NCI-H187 (cell line): Measurements from ENCODE around the gene POC1B.

Experiments used
- DNase-seq, 2 experiments: peaks; one replicate each; lab custom pipeline; 2025; lab: John Stamatoyannopoulos, UW

The POC1B gene

DNA sequence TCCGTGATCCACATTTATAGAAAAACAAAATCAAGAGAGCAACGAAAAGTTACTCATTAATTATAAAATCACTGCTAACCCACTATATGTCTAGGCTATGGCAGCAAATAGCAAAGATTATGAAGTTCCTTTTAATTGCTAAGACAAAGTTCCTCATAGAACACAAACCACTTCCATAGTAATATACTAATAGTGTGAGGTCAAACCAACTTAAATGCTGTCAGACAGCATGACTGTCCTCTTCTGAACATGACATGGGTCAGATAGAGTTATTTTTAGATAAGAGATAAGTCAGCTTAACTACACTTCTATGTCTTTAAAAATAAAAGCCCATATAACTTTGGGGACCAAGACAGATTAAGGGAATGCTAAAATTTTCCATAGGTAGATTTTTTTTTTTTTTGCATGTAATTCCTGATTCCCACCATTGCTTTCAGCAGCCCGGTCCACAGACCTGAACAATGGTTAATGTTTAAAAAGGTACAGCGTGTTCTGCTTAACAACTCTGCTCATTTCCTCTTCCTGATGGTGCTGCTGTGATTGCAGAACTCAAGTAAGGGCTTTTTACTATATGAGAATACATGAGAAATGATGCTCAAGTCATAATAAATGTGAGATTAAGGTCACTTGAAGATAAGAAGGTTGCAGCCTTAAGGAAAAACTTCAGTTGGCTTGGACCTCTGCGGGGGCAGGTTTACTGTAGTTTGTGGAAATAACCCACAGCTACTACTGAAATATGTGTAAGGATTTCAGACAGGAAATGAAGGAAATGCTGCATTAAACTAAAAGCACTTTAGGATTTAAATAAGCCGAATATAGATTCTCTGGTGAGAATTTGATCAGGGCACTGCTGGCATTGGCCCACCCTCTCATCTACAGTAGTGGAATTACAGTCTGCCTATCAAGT, 135.8 kb downstream of the POC1B start:
- no peak for DNase-seq

DNA sequence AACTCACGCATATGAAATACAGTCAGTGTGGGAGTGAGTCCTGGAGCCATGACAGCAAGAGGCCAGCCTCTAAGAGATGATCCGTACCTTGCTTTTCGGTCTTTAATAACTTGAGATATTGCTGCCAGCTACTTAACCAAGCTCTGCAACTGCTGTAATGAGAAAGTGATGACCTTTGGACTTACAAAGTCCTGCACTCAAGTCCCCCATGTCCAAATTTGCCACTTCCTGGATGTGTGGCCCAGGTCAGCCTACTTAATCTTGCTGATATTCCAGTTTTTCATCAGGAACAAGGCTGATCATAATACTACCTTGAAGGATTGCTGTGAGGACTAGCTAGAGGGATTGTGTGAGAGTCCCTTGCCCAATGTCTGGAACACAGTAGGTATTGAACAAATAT, 139.7 kb downstream of the POC1B start:
- DNase-seq: no peak

DNA sequence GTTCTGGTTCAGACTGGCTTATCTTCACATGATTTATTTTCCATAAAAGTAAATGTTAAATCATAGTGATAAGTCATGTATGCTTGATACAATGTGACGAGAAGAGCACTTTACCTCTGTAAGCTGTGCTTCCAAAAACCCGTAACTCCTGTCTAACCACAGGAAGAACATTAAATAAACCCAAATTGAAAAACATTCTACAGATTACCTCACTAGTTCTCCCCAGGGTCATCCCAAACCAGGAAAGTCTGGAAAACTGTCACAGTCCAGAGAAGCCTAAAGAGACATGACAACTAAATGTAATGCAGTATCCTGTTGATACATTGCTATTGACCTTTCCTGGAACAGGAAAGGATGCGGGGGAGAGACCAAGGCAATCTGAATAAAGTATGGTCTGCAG, 141.0 kb downstream of the POC1B start:
- DNase-seq: no peak

DNA sequence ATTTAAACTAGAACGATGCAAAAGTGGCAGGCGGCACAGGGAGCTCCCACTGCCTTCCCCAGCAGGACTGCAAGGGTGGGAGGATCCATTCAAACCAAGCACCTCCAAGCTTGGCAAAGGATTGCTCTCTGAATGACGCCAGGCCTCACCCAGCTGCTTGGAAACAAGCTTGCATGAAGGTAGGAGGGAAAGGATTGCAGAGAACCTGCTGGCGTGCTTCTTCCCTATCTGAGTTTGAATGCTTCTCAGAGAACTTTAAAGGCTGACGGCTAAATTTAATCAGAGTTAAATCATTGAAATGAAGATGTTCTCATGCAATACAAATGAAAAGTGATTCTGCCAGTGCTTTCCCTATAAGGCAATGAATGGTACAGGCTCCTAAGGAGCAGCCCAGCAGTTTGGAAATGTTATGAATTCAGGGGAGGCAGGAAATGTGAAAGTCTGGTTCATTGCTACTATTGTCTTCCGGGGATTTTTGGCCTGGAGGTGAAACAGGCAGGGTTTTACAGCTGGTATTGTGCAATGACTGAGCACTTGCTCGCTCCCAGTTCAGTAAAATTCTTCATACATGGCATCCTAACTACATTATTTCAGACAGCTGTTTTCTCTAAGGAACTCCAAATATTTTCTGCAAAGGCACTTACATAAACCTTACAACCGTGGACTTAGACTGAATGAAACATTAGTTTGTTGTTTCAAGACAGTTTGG, 141.6 kb downstream of the POC1B start:
- DNase-seq: no peak

DNA sequence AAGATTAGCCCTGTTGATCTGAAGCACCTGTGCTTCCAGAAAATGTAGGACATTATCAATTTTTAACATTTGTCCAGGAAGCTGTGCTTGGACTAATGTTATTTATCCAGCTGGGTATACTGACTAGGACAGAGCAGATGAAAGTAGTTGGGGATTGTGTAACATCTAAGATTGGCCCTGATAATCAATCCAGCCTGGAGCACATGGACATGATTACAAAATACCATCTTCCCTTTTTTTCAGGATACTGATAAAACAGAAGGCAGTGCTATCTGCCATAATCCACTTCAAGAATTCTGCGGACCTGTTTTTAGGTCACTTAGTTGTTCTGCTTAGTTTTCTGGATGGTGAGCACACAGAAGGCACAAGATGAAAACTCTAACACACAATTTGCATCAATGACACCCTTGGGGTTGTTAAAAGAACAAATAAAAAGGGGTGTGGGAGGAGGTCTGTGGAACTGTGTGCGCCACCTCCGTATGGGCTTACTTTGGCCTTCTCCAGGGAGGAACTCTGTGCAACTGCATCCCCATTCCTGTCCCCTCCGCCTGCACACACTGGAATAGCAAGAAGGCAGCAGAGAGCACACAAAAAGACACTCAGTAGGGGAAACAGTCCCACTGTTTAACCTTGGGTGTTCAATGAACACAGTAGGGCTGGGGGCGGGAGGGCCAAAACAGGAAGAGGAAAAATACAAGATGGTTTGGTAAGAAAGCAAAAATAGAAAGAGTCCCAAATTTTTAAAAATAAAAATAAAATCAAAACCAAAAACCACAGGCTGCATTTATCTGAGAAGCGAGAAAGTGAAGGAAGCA, 142.4 kb downstream of the POC1B start:
- DNase-seq: no peak

DNA sequence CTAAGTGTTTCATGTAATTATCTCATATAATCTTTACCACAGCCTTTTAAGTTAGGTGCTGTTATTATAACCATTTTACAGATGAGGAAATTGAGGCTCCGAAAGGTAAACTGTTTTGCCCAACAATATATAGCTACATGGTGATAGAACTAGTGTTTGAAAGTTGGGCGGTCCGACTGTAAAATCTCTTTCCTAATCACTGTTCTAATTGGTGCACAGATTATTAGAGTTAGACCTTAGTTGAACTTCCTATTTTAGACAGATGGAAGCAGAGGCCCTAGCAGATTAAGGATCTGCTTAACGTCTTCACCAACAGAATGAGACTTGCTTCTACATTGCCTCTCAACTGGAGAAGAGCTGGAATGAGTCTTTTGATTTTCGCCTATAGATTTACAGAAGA, 143.5 kb downstream of the POC1B start:
- DNase-seq: no peak

DNA sequence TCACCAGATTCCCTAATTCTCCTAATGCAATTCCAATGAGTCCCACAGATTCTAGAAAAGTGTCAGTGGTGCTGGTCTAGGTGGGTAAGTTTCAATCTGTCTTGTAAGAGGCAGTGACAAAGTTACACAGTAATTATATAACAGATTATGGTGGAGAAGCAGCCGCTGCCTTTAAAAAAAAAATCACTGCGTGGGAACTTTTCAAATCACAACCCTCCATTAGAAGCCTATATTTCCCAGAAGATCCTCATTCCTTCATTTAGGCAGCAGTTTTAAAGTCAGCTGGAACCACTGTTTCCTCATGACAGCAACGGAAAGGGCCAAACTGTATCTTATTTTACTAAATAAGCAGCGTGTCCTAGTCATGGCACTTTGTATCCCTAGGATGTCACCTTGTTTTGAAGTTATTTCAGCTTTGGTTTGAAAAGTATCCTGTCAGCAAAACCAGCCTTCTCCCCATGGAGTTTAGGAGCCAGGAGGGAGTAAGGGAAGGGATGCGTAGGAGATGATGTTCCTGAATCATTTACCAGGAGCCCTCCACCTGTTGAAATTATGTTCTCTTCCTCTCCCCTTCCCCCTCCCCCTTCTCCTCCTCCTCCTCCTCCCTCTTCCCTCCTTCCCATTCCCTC, 145.9 kb downstream of the POC1B start:
- DNase-seq: no peak

DNA sequence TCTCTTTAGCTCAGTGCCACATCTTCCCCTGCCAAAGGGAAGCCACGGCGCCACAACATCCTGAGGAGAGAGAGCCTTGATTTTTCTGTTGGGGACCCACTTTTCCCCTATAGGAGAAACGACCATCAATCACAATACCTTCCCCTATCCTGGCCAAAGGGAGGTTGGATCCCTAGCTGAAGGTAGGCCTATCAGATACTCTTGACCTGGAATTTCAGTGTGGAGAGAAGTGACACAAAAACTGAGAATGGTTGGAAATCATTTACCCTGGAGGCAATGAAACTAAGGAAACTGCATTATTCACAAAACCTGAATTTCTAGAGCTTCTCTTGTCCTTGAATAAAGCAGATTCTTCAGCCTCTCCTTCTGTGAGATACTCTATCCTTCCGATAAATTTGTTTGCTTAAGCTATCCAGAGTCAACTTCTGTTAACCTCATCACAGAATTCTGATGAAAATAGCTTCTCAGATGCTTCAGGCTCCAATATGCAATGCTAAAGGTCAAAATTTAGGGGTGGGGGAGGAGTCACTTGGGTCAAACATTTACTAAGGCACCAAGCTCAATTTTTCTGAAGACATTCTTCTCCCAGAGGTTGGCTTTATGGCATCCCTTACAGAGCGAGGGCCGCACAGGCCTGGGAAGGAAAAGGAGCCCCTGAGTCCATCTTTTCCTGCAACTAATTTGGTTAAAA, 146.6 kb downstream of the POC1B start:
- DNase-seq: no peak

DNA sequence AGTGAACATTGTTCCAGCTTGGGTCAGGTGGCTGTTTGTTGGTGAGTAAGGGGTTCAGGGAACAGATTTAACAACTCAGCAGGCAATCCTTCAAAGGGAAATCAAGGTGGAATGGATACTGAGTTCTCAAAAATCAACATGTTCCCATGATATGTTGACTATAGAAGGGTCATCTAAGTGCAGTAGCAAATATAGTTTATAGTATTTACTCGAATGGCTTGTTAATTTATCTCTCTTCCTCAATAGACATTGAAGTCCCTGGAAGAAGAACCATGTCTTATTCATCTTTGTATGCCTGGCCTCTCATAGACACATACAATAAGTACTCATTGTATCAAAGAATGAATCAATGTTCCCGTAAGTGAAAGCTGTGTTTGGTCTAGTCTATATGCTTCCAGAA, 149.0 kb downstream of the POC1B start:
- DNase-seq: no peak

DNA sequence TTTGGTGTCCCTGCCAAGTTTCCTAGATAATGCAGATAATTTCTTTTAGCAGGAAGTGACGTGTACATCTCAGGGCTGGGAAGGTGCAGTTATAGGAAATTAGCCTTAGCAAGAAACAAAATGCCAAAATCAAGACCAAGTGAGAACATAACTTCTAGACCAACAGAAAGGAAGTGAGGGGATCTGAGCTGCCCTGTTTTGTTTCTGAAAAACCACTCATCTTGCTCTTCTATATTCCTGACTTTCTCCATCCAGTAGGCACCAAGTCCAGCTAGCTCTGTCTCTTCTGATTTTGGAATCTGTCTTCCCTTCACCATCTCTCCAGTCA, 149.7 kb downstream of the POC1B start:
- no peak for DNase-seq

DNA sequence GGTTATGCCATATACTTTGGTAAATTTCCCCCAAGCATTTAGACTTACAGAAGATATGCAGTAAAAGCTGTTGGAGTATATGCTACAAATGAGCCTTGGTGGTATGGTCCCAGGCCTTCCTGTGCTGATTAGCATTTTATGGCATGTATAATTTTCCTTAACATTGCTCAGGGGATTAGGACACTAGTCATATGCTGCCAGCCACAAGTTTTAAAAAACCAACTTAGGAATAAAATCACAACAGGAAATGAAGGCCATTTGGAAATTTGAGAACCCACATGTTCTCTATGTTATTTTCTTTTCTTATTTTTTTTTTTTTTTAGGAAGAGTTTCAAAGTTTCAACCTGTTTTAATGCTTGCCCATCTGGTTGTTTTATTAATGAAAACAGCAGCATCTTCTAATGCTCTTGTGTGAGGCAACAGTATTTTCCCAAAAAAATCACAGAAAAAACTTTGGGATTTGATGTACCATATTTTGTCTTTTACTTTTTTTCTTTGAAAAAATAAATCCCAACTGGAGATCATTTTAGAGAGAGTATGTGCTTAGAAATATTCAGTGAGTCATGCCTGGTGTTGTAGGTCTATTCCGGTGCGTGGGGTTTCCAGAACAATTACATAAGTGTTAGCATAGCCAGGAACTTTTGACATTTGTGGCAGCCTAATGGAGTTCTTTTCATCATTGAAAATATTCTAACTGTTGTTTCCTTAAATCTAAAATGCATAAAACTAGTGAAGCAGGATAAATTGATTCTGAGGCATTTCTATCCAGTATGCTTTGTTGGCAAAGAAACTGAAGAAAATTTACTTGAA, 151.9 kb downstream of the POC1B start:
- no peak for DNase-seq

DNA sequence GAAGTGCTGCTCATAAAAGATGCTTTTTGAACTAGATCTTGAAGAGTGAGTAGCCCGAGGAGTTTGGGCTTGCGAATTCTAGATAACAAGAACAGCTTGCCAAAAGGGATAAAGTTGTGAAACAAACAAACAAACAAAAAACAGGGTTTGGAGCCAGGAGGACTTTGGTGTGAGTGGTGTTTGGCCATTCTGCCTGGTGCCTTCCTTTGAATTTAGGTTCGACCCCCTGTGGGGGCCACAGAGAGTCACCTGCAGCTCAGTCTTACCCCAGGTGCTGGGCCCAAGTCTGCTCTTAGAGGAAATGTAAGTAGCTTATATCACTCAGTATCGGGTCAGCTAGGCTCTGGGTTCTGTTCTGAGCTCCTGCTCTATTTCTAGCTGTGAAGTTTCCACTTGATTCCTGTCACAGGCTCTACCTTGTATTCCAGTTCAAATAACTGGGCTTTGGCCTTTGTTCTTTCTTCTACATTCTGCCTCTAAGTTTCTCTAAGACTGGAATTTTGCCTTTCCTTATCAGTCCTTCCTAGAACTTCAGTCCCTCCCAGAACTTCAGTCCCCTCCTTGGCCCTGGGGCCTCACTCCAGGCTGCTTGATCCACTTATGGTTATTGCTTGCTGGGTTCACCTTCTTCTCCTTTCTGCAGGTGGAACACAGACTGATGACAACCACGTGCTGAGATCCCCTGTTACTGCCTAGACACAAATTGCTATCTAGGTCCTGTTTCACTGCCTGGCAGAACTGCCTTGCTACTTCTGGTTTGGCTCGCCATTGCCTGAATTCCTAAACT, 153.1 kb downstream of the POC1B start:
- DNase-seq: no peak

DNA sequence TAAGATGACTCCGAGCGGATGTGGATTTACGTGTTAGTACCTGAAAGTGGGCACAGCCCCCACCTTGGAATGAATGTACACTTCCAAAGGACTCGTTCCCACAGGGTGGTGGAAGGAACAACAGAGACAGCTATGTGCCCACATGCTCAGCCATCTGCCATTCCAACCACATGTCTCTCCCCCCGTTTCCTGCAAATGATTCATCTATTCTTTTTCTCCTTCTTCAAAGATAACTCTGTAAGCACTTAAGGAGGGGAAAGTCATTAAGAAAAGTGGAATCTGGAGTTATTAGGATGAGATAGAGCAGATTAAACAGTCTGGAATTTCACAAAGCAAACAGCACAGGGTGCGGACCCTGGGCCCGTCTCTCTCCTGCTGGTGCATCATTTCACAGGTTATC, 155.0 kb downstream of the POC1B start:
- no peak for DNase-seq

DNA sequence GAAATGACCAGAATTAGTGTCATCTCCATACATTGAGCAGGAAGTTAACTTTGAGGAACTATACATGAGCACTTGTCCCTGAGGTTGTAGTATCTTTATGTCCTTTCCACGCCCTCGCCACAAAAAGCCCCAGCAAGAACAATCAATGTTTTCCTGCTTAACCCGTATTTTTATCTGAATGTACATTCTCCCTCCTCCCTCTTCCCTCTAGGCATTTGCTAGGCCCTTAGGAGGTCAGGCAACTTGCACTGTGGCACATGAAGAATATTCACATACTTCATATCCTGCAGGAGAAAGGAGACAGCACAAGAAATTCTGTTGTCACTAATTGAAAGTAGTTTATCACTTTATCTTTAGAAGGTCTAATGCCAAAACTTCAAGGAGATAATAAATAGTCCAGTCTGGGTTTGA, 155.4 kb downstream of the POC1B start:
- no peak for DNase-seq
